ENCODE results near the gene LIPJ.

- TF ChIP-seq, protein P1, sequence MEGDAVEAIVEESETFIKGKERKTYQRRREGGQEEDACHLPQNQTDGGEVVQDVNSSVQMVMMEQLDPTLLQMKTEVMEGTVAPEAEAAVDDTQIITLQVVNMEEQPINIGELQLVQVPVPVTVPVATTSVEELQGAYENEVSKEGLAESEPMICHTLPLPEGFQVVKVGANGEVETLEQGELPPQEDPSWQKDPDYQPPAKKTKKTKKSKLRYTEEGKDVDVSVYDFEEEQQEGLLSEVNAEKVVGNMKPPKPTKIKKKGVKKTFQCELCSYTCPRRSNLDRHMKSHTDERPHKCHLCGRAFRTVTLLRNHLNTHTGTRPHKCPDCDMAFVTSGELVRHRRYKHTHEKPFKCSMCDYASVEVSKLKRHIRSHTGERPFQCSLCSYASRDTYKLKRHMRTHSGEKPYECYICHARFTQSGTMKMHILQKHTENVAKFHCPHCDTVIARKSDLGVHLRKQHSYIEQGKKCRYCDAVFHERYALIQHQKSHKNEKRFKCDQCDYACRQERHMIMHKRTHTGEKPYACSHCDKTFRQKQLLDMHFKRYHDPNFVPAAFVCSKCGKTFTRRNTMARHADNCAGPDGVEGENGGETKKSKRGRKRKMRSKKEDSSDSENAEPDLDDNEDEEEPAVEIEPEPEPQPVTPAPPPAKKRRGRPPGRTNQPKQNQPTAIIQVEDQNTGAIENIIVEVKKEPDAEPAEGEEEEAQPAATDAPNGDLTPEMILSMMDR (IDR thresholded peaks at IDR 0.05) = no peak
- no peak for TF ChIP-seq POLR2AphosphoS5 (IDR thresholded peaks at IDR 0.05; ENCODE audit: insufficient read depth in 1 of 2, low read depth in 1 of 2)
- no peak for TF ChIP-seq POLR2A (IDR thresholded peaks at IDR 0.05)
Observed at GRCh38 chr10:88620441-88620840, 33.9 kb downstream of the LIPJ start.
